ENCODE measurements around the gene FAM131A.

Gene FAM131A, protein sequence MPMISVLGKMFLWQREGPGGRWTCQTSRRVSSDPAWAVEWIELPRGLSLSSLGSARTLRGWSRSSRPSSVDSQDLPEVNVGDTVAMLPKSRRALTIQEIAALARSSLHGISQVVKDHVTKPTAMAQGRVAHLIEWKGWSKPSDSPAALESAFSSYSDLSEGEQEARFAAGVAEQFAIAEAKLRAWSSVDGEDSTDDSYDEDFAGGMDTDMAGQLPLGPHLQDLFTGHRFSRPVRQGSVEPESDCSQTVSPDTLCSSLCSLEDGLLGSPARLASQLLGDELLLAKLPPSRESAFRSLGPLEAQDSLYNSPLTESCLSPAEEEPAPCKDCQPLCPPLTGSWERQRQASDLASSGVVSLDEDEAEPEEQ

DNA sequence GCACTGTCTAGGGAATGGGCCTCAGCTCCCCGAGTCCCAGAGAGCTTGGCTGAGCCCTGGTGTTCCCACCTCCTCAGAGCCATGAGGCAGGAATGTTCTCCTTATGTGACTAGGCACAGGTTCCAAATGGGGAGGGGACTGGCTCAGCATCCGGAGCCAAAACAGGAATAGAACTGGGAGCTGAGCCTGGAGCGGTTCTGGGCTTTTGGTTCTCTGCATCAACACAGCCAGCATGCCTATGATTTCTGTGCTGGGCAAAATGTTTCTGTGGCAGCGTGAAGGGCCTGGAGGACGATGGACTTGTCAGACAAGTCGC, at the start of gene FAM131A:
Gene FAM131A (plus strand): TSS at position 202 of the 316 bp plus-strand sequence. CDS start 31 bp downstream, at position 233.
- peaks cover 29% of the 10 kb centered on the region for H3K36me3 Mint-ChIP-seq
- no peak for ATAC-seq
- H3K9me3 Mint-ChIP-seq, result no peaks in the 10 kb centered on the region
- H3K4me1 Mint-ChIP-seq, result peaks cover 54% of the 10 kb centered on the region
- peaks cover 14% of the 10 kb centered on the region for H3K27me3 Mint-ChIP-seq
- peak within 1 kb of the TSS; percentile 89 for H3K4me3 Mint-ChIP-seq
- H3K27ac Mint-ChIP-seq, result peak within 1 kb of the TSS; percentile 36

DNA sequence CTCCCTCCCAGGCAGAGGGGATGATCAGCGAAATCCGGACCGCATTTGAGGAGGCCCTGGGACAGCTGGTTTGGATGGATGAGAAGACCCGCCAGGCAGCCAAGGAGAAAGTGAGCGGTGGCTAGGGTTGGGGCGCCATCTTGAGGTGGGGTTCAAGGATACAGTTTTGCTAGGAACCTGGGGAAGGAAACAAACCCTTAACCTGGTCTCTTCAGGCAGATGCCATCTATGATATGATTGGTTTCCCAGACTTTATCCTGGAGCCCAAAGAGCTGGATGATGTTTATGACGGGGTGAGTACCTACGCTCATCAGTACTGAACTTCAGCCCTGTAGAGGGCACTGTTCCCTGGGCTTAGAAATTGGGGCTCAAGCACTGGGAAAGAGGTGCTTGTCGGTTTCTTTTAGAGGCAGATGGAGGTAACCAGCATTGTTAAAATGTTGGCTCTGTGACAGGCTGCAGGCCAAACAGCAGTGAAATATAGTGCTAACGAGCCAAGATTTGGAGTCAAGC, 47.9 kb upstream of the FAM131A start:
- no peaks in the 10 kb centered on the region for H3K4me1 Mint-ChIP-seq
- no peak overlapping the region for H3K4me3 Mint-ChIP-seq
- peaks cover 48% of the 10 kb centered on the region for H3K27me3 Mint-ChIP-seq
- ATAC-seq, result peak; percentile 48
- H3K36me3 Mint-ChIP-seq, result no peaks in the 10 kb centered on the region
- H3K27ac Mint-ChIP-seq, result no peak overlapping the region
- H3K9me3 Mint-ChIP-seq, result no peaks in the 10 kb centered on the region

DNA sequence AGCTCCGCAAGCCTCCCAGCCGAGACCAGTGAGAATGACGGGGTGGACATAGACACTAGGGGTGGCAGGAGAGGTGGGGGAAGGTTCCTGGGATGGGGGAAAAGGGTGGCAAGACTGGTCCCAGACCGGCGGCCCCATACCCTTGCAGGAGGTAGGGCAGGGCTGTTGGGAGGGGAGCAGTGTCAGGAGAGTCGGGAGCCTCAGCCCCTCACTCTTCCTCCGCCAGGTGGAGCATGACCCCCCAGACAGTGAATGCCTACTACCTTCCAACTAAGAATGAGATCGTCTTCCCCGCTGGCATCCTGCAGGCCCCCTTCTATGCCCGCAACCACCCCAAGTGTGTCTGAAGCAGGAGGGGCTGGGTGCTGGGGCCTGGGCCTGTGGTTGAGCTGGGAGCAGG, 47.1 kb upstream of the FAM131A start:
- no peak for ATAC-seq
- Mint-ChIP-seq H3K36me3 (no peaks in the 10 kb centered on the region), H3K27me3 (peaks cover 41% of the 10 kb centered on the region), H3K4me1 (no peaks in the 10 kb centered on the region), H3K27ac (no peak overlapping the region), H3K4me3 (no peak overlapping the region), H3K9me3 (no peaks in the 10 kb centered on the region)

DNA sequence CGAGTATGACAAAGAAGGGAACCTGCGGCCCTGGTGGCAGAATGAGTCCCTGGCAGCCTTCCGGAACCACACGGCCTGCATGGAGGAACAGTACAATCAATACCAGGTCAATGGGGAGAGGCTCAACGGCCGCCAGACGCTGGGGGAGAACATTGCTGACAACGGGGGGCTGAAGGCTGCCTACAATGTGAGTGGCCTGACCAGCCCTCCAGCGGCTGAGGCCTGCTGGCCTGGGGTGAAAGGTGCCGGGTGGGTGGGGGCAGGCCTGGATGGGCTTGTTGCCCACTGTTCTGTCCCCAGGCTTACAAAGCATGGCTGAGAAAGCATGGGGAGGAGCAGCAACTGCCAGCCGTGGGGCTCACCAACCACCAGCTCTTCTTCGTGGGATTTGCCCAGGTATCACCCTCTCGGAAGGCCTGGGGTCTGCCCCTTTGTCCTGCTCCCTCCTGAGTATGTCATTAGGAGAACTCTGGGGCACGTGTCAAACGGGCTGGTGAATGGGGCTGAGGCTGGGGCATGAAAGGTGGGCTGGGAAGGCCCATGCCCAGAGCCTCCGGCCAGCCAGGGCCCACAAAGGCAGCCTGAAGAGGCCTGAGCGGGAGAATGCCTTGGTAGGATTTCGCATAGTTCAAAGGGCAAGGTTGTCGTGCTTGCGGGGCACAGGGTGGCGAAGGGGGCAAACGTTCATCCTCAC, 46.2 kb upstream of the FAM131A start:
- Mint-ChIP-seq H3K9me3 (no peaks in the 10 kb centered on the region), H3K27me3 (peaks cover 34% of the 10 kb centered on the region), H3K27ac (no peak overlapping the region), H3K36me3 (no peaks in the 10 kb centered on the region), H3K4me1 (no peaks in the 10 kb centered on the region), H3K4me3 (no peak overlapping the region)
- no peak for ATAC-seq

DNA sequence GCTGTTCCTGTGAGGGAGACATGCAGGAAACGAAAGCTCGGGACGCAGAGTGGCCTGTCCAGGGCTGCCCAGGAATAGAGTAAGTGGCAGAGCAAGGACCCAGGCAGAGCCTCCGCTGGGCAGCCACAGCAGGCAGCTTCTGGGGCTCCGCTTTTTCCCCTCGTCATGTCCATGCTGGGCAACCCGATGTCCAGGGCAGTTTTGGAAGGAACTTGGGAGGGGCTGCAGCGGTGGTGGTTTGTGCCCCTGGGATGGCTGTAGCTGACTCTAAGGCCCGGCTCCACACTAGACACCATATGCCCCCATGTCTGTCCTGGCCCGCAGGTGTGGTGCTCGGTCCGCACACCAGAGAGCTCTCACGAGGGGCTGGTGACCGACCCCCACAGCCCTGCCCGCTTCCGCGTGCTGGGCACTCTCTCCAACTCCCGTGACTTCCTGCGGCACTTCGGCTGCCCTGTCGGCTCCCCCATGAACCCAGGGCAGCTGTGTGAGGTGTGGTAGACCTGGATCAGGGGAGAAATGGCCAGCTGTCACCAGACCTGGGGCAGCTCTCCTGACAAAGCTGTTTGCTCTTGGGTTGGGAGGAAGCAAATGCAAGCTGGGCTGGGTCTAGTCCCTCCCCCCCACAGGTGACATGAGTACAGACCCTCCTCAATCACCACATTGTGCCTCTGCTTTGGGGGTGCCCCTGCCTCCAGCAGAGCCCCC, 45.5 kb upstream of the FAM131A start:
- H3K27ac Mint-ChIP-seq, result no peak overlapping the region
- peaks cover 27% of the 10 kb centered on the region for H3K27me3 Mint-ChIP-seq
- no peaks in the 10 kb centered on the region for H3K36me3 Mint-ChIP-seq
- H3K4me3 Mint-ChIP-seq, result no peak overlapping the region
- no peaks in the 10 kb centered on the region for H3K4me1 Mint-ChIP-seq
- ATAC-seq, result no peak
- H3K9me3 Mint-ChIP-seq, result no peaks in the 10 kb centered on the region

DNA sequence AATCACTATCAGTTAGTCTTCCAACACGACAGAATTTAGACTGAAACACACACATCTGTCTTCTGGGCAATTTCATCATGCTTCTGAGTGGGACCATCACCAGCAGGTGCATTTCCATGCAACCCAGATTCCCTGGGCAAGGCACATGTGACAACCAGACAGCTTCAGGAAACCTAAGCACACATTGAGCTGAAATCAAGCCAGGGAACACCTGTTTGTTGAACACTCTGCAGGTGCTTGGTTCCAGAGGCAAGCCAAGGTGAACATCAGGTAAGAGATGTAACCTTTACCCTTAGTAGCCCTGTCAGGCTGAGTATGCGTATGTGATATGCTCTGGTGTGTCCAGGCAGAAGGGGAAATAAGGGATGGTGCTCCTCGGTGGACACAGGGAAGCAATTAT, 41.6 kb upstream of the FAM131A start:
- no peaks in the 10 kb centered on the region for H3K9me3 Mint-ChIP-seq

DNA sequence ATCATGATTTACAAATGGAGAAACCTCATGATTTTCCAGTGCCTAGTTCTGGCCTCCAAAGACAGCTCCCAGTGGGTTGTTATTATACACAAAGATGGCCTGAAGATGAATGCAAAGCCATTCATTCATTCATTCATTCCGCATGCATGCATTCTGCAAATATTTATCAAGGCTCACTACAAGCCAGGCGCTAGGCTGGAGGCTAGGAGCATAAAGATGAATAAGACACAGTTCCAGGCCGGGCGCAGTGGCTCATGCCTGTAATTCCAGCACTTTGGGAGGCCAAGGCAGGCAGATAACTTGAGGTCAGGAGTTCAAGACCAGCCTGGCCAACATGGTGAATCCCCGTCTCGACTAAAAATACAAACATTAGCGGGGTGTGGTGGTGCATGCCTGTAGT, 40.8 kb upstream of the FAM131A start:
- Mint-ChIP-seq H3K36me3 (peaks cover 3% of the 10 kb centered on the region), H3K4me1 (peaks cover 16% of the 10 kb centered on the region), H3K4me3 (peak overlapping the region; percentile 36), H3K27ac (no peak overlapping the region), H3K9me3 (no peaks in the 10 kb centered on the region), H3K27me3 (peaks cover 8% of the 10 kb centered on the region)
- no peak for ATAC-seq

More for the DNA sequence above, 41.6 kb upstream of the FAM131A start:
- Mint-ChIP-seq H3K27me3 (peaks cover 17% of the 10 kb centered on the region), H3K4me1 (peaks cover 12% of the 10 kb centered on the region), H3K27ac (no peak overlapping the region), H3K4me3 (no peak overlapping the region), H3K36me3 (no peaks in the 10 kb centered on the region)
- no peak for ATAC-seq

DNA sequence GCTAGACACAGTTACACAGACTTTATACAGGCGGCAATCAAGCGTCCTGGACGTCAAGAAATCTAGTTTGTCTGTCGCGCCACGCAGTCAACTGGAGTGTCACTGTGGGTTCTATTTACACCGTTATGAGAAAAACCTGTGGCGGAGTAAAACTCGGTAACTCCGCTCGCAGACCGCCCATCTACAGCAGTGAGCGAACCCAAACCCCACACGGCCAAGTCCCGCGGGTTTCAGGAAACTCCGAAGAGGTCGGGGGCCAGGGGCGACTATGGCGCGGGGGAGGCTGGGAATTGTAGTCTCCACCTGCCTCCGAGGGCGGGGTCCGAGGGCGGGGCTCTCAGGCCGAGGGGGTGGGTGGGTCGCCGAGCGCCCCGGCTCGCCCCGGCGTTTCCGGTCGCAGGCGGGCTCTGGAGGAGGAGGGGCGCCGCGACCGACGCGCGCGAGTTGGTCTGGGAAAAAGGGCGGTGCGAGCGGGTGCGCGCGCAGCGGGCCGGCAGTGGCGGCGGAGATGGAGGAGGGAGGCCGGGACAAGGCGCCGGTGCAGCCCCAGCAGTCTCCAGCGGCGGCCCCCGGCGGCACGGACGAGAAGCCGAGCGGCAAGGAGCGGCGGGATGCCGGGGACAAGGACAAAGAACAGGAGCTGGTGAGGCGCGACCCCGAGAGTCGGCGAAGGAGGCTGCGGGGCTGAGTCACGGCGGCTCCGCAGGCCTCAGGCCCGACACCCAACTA, 38.5 kb upstream of the FAM131A start, which contains the start of gene PSMD2:
Gene PSMD2 (plus strand): TSS at position 483 of the 729 bp plus-strand sequence. CDS start 26 bp downstream, at position 509.
- Mint-ChIP-seq H3K27me3 (no peaks in the 10 kb centered on the region), H3K36me3 (peaks cover 24% of the 10 kb centered on the region), H3K27ac (peak within 1 kb of the TSS; percentile 78), H3K4me3 (peak within 1 kb of the TSS; percentile 94), H3K4me1 (peaks cover 17% of the 10 kb centered on the region), H3K9me3 (no peaks in the 10 kb centered on the region)
- peak; percentile 98 for ATAC-seq

DNA sequence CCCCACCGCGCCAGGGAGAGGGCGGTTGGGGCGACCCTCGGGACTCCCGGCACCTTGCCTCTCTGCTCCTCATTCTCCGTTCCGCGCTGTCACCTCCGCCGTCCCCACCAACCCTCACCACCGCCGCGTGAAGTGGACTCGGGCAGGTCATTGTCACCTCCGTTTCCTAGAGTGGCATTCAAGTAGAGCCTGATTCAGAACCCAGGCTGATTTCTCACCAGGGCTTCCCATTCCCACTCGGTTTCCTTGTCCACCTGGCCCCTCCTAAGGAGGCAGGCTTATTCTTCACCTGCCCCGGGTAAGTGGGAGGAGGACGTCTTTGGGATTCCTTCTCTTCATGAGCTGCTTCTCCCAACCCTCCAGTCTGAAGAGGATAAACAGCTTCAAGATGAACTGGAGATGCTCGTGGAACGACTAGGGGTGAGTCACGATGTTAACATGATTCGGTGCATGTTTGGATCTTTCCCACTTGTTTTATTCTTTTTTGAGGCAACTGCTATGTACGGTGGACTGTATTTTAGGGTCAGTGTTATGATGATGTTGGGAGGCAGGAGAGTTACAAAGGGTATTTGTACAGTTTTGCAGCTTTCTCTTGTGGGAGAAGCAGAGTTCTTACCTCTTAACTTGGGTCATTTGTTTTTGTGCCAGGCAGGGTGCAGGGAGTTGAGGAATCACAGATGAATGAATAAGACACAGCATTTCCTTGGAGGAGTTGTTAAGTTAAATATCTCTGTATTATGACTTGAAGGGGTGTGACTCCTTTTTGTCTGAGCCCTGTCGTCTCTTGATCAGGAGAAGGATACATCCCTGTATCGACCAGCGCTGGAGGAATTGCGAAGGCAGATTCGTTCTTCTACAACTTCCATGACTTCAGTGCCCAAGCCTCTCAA, 37.7 kb upstream of the FAM131A start:
- Mint-ChIP-seq H3K27me3 (no peaks in the 10 kb centered on the region), H3K9me3 (no peaks in the 10 kb centered on the region), H3K4me3 (peak overlapping the region; percentile 94), H3K4me1 (peaks cover 17% of the 10 kb centered on the region), H3K27ac (peak overlapping the region; percentile 78), H3K36me3 (peaks cover 29% of the 10 kb centered on the region)
- ATAC-seq, result no peak

DNA sequence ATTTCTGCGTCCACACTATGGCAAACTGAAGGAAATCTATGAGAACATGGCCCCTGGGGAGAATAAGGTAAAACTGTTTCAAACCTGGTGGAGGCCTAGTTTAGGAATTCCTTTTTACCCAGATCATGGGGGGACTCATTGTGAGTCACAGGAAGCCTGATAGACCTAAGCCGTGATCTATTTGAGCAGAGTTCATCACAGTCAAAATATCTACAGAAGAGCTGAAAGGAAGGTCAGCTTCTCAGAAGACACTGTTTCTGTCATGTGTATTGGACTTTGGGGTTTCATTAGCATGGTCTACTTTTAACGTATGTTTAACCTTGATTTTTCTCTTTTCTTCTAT, 37.1 kb upstream of the FAM131A start:
- no peak overlapping the region for H3K27ac Mint-ChIP-seq
- peaks cover 29% of the 10 kb centered on the region for H3K36me3 Mint-ChIP-seq
- no peaks in the 10 kb centered on the region for H3K27me3 Mint-ChIP-seq
- H3K4me3 Mint-ChIP-seq, result peak overlapping the region; percentile 94
- ATAC-seq, result no peak
- H3K4me1 Mint-ChIP-seq, result peaks cover 17% of the 10 kb centered on the region
- no peaks in the 10 kb centered on the region for H3K9me3 Mint-ChIP-seq

DNA sequence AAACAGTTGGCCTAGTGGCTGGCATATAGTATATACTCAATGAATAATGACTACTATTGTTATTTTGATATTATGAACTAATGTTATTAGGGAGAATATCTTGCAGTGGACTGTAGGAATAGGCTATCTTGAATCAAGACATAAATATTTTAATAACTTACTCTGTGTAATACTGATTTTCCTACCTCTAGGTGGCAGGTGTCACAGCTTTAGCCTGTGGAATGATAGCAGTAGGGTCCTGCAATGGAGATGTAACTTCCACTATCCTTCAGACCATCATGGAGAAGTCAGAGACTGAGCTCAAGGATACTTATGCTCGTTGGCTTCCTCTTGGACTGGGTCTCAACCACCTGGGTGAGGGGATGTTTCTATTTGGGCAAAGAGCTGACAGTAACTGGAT, 31.8 kb upstream of the FAM131A start:
- no peak for ATAC-seq
- Mint-ChIP-seq H3K27ac (no peak overlapping the region), H3K27me3 (no peaks in the 10 kb centered on the region), H3K4me1 (peaks cover 5% of the 10 kb centered on the region), H3K9me3 (no peaks in the 10 kb centered on the region), H3K4me3 (no peak overlapping the region), H3K36me3 (peaks cover 75% of the 10 kb centered on the region)

DNA sequence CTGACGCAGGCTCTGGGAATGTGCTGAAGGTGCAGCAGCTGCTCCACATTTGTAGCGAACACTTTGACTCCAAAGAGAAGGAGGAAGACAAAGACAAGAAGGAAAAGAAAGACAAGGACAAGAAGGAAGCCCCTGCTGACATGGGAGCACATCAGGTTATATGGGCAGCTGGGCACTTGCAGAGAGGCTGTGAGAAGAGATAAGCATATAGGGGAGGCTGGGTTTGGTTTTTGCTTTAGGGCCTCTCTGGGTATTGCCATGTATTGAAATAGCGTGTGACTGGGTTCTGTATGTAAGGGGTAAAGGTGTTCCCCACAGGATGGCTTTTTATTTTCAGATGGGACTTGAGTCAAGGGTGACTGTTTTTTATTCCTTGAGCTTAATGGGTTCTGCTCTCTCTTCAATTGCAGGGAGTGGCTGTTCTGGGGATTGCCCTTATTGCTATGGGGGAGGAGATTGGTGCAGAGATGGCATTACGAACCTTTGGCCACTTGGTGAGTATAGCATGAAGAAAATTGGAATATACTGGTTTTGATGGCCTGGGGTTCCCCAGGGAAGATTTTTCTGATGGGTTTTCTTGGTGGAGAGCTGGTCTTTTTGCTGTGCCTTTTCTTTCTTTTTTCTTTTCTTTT, 30.9 kb upstream of the FAM131A start:
- no peak for ATAC-seq
- Mint-ChIP-seq H3K9me3 (no peaks in the 10 kb centered on the region), H3K36me3 (peaks cover 73% of the 10 kb centered on the region), H3K4me1 (peaks cover 3% of the 10 kb centered on the region), H3K27ac (no peak overlapping the region), H3K27me3 (no peaks in the 10 kb centered on the region), H3K4me3 (no peak overlapping the region)

DNA sequence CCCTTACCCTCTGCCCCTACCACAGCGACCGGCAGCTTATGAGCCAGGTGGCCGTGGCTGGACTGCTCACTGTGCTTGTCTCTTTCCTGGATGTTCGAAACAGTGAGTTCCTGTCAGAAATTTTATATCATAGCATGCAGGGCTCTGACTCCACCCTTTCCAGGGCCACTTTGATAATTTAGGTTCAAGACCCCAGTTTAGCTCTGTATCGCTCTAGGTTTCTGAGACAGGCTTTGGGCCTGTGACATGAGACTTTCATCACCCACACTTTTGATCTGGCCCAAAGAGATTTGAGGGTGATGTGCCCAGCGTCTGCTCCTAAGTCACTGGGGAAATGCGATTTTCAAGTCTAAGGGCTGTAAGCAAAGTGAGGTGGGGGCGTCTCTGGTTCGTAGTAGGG, 29.5 kb upstream of the FAM131A start:
- H3K4me1 Mint-ChIP-seq, result no peaks in the 10 kb centered on the region
- H3K27ac Mint-ChIP-seq, result no peak overlapping the region
- no peaks in the 10 kb centered on the region for H3K27me3 Mint-ChIP-seq
- H3K36me3 Mint-ChIP-seq, result peaks cover 61% of the 10 kb centered on the region
- no peaks in the 10 kb centered on the region for H3K9me3 Mint-ChIP-seq
- no peak overlapping the region for H3K4me3 Mint-ChIP-seq
- ATAC-seq, result no peak

DNA sequence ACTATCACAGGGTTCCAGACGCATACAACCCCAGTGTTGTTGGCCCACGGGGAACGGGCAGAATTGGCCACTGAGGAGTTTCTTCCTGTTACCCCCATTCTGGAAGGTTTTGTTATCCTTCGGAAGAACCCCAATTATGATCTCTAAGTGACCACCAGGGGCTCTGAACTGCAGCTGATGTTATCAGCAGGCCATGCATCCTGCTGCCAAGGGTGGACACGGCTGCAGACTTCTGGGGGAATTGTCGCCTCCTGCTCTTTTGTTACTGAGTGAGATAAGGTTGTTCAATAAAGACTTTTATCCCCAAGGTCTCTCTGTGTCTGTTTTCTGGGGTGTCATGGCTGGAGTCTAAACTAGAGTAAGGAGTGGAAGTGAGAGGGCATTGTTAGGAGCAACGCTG, 28.7 kb upstream of the FAM131A start:
- H3K27me3 Mint-ChIP-seq, result no peaks in the 10 kb centered on the region
- ATAC-seq, result no peak
- peaks cover 53% of the 10 kb centered on the region for H3K36me3 Mint-ChIP-seq
- H3K27ac Mint-ChIP-seq, result no peak overlapping the region
- H3K4me1 Mint-ChIP-seq, result no peaks in the 10 kb centered on the region
- no peaks in the 10 kb centered on the region for H3K9me3 Mint-ChIP-seq
- no peak overlapping the region for H3K4me3 Mint-ChIP-seq
